IPS-11a (cell line): ENCODE results near the gene JAZF1.
"Not testable (repeated sequence)": the region's sequence is repeated elsewhere in the genome, so short reads cannot be mapped to it uniquely, and the experiment has no call there.

Experiments
- H3K4me3 ChIP-seq: one replicate; pipeline ENCODE4 v1.5.1; 2013; ENCODE audit warnings: low read depth, low read length, control low read depth

Gene JAZF1

GRCh38 chr7:28017372-28017771 is 163.2 kb downstream of the JAZF1 start:
- H3K4me3 ChIP-seq = no peak overlapping the region

DNA sequence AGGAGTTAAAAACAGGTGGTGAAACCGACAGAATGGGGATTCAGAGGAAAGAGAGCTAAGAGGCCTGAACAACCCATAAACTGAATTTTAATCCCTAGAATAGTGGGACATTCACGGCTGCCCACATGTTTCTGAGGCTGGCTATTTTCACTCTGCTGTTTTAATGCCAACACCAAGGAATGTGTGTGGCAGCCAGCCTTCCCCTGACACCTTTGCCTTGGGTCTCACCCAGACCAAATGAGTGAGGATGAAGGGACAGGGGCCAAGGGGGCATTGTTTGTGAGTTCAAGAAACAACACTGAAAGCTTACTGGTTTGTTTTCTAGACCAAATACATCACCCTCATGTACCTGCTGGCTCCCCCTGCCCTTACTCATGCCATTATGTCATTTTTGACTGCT is 164.3 kb downstream of the JAZF1 start:
- H3K4me3 ChIP-seq = no peak overlapping the region

- no peak overlapping the region for H3K4me3 ChIP-seq
Measured at GRCh38 chr7:28015169-28015568, 165.4 kb downstream of the JAZF1 start.

- not testable (repeated sequence) for H3K4me3 ChIP-seq
Measured at GRCh38 chr7:28014340-28014739, 166.3 kb downstream of the JAZF1 start.

DNA sequence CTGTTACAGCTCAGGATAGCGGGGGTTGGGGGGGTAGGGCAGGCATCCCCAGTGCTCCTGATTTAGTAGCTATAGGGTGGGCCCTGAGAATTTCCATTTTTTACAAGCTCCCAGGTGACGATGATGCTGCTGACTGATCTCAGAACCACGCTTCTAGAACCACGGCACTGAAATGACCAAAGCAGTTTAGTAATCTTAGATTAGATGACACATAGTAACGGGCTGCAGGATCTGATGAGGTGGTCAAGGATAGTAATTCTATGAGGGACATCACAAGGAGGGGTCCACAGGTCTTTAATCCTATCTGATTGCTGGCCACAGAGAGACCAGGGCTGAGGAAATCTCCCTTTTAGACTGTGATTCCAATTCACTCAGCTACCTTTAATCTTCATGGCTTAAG is 167.2 kb downstream of the JAZF1 start:
- no peak overlapping the region for H3K4me3 ChIP-seq

DNA sequence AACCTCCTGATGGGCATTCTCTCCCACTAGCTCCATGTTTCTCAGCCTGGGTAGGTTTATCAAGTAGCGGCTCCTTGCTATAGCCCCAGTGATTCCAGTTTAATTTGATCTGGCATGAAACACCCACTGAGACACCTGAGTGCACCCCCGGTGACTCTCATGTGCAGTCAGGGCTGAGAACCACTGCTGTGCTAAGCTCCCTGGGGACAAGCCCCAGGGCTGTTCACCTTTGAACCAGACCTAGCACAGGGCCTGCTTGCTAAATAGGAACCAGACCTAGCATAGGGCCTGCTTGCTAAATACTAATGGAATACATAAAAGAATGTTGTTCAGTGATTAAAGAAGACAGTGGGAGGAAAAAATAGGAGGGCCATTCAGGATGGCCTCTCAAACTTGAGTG is 167.6 kb downstream of the JAZF1 start:
- H3K4me3 ChIP-seq = no peak overlapping the region

- no peak overlapping the region for H3K4me3 ChIP-seq
Measured at GRCh38 chr7:28008911-28009310, 171.7 kb downstream of the JAZF1 start.

DNA sequence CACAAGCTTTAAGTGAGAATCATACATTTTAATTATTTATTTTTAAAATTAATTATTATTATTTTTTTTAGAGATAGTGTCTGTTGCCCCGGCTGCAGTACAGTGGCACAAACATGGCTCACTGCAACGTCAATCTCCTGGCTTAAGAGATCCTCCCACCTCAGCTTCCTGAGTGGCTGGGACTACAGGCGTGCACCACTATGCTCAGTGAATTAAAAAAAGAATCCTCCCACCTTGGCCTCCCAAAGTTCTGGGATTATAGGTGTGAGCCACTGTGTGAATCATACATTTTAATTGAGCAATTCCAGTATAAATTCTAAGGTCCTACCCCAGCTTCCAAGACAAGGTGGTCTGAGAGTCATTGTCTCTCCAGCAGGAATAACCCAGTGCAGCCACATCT is 172.4 kb downstream of the JAZF1 start:
- H3K4me3 ChIP-seq = no peak overlapping the region

- no peak overlapping the region for H3K4me3 ChIP-seq
Measured at GRCh38 chr7:28006491-28006890, 174.1 kb downstream of the JAZF1 start.

DNA sequence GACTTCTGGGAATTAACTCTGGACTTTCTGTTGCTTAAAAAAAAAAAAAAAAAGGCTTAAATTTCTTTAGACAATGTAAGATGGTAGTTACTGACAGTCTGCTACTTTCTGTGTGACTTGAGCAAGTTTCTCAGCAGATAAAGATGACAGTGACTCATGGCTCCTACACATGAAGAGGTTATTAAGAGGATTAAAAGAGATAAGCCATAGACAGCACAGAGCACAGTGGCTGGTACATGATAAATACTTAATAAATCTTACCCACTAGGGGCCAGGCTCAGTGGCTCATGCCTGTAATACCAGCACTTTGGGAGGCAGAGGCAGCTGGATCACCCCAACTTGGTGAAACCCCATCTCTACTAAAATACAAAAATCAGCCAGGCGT is 174.8 kb downstream of the JAZF1 start:
- H3K4me3 ChIP-seq = no peak overlapping the region

DNA sequence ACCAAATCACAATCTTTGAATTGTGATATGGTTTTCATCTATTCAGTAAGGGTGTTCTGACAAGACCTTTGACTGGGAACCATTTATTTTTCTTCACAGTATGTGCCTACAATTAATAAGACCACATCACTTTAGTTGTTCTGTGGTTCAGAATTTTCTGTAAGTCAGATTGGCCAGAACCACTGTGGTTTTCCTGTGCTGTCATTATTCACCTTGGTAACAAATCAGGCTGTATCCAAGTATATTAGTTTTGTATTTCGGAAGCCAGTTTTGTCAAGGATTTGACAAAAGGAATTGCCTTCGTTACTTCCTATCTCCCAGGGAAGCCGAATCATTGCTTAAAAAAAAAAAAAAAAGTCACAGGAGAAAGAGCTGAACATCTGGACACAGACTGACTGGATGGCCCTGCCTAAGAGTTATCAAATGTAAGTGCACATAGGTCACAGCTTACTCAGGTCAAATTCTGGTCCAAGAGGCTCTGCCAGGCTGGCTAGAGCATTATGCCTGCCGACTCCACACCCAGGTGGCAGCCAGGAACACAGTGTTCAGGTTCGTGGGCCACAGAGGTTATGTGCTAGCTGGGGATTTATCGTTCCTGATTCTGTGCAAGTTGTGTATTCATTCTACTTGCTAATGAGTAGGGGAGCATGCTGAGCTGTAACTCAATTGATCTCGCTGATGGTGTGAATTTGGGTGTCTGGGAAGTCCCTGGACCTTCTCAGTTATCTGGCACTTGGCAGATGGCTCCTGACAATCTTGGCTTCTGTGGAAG is 175.3 kb downstream of the JAZF1 start:
- H3K4me3 ChIP-seq = no peak overlapping the region

- H3K4me3 ChIP-seq = no peak overlapping the region
Measured at GRCh38 chr7:28003408-28003807, 177.2 kb downstream of the JAZF1 start.

- H3K4me3 ChIP-seq = no peak overlapping the region
Measured at GRCh38 chr7:28002638-28003037, 178.0 kb downstream of the JAZF1 start.

DNA sequence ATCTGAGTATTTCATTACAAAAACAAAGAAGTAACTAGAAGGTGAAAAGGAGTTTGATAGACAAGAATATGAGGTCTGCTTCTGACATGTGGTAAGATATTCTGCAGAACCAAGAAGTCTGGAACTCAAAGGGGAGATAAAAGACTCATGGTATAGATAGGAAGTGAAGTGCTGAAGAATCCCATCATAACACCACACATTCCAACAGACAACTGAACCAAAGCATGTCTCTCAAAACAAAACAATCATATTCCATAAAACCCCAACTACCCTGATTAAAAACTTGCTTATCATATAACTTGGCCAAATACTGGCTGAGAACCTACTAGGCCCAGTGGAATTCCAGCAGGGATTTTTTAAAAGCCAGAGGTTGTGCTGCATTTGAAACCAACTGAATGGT is 178.7 kb downstream of the JAZF1 start:
- no peak overlapping the region for H3K4me3 ChIP-seq

- H3K4me3 ChIP-seq = no peak overlapping the region
Measured at GRCh38 chr7:27999829-28000228, 180.8 kb downstream of the JAZF1 start.

GRCh38 chr7:27998382-27998781 is 182.2 kb downstream of the JAZF1 start:
- H3K4me3 ChIP-seq = no peak overlapping the region

- no peak overlapping the region for H3K4me3 ChIP-seq
Measured at GRCh38 chr7:27997188-27997707, 183.3 kb downstream of the JAZF1 start.

- H3K4me3 ChIP-seq = no peak overlapping the region
Measured at GRCh38 chr7:27996141-27996540, 184.5 kb downstream of the JAZF1 start.

DNA sequence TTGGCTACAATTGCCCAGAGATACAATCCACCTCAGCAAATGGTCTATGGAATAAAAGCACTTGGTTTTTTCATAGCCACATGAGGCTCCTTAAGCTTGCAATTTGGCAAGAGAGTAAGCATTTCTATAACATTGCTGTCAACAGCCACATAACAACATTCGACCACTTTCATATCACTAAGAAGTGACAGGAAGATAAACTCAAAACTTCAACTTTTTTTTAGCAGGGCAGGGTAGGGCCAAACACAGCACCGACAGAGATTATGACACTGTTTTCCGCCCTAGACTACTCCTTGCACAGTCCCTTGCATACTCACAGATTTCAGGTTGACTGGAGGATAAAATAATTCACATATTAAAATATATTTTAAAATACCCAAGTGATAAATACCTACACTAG is 185.4 kb downstream of the JAZF1 start:
- no peak overlapping the region for H3K4me3 ChIP-seq

DNA sequence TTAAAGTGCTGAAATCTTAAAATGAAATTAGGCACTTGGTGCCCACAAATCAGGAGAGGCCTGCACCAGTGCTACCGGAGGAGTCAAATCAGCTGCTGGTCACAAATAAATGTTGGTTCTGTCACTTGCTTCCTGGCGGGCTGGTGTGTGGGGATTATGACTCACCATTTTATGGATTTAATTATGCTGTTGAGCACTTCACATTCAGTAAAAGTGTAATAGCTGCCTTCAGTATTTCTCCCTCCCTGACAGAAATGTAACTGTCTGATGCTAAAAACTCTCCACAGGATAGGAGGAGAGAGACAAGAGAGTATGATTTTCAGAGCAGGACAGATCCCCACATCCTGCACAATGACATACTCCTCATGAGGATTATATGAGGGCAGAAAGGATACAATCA is 186.0 kb downstream of the JAZF1 start:
- no peak overlapping the region for H3K4me3 ChIP-seq

DNA sequence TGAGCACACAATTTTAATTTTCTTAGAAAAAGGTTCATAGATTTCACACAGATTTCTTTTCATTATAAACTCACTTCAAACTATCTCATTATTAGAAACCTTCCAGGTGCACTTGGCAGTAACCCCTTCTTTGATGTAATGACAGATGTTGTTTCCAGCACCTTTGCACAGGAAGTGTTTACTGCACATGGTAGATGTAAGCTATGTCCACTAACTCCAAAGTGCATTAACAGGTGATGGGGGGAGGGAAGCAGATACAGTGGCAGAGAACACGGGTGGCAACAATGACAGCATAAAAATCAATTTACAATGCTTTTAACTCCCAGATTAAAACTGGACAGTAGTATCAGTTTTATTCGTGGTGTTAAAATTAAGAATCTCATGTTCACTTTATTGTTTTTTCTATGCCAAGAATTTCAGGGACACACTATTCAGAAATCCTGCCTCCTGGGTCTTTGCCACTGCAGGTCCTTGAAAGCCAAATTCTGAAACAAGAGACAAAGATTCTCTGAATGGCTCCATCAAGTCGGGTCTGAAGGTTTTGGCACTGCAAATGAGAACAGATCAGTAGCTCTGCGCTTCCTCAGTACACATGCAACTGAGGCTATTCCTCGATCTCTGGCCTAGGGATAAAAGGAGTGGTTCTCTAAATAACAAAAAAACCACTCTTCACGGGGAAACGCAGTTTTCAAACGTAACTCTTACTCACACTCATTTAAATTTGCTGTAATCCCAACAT is 187.7 kb downstream of the JAZF1 start:
- no peak overlapping the region for H3K4me3 ChIP-seq

- H3K4me3 ChIP-seq = no peak overlapping the region
Measured at GRCh38 chr7:27992097-27992496, 188.5 kb downstream of the JAZF1 start.
